Non-pigmented ciliary epithelial cell (primary cell): Measurements from ENCODE around the gene MTCH1.
A peak's percentile ranks its signal among the peaks of the same experiment; 100 is the strongest.
"Not testable (repeated sequence)": the region's sequence is repeated elsewhere in the genome, so short reads cannot be mapped to it uniquely, and the experiment has no call there.

Source experiments
- DNase-seq: peaks from one replicate; pipeline ENCODE4 v3.0.0-alpha.2; 2010; ENCODE audit warnings: low read depth

MTCH1 gene

DNA sequence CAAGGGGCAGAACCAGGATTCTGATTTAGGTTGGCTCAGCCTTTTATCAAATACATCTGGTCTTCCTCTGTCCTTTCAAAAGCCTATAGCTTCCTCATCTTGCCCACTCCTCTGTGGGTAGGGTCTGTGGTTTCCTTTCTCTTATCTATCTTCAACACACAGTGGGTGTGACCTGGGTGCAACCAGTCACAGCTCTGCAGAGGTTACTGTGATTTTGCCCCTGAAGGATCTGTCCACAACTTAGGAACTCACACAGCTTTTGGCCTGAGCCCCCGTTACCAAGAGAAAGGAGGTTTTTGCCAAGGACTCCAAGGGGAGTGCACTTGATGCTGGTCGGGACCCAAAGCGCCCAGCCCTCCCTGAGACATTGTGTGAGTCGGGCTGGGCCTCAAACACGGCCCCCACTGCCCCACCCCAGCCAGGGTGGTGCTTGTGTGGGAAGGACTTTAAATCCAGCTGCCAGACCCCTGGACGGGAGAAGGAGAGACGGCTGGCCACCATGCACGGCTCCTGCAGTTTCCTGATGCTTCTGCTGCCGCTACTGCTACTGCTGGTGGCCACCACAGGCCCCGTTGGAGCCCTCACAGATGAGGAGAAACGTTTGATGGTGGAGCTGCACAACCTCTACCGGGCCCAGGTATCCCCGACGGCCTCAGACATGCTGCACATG is 31.6 kb downstream of the MTCH1 start, which contains the start of gene PI16:
TSS of gene PI16 (plus strand) at position 477 of the 670 bp plus-strand sequence. CDS start at position 500, 23 bp downstream.
- no peak for DNase-seq

DNA sequence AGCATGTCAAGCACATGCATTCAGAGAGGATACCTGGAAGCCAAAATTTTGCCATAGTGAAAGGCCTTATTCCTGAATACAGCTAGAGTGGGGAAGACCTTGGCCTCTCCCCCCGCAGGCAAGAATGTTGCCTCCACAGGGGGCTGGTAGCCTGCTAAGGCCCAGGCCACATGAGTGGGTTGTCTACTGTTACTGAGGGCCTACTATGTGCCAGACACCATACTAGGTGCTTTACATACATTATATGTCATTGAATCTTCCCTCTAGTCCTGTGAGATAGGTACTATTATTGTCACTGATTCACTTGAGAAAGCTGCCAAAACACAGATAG is 32.1 kb downstream of the MTCH1 start:
- DNase-seq, result no peak

DNA sequence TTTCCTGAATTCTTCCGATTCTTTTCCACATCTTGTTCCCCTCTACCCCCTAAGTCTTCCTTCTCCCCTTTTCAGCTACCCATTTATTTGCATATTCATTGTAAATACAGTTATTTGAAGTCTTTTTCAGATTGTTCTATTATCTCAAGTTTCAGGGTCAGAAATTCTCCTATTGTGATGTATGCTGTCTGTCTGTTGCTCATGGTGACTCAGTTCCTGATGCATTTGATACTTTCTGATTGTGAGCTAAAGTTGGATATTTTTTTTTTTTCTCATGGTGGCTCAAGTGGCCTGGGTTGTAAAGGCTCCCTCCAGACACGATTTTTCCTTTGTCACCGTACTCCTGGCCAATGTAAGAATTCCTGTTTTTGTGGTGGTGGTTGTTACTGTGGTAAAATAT is 36.4 kb downstream of the MTCH1 start:
- peak; percentile 49 for DNase-seq

DNA sequence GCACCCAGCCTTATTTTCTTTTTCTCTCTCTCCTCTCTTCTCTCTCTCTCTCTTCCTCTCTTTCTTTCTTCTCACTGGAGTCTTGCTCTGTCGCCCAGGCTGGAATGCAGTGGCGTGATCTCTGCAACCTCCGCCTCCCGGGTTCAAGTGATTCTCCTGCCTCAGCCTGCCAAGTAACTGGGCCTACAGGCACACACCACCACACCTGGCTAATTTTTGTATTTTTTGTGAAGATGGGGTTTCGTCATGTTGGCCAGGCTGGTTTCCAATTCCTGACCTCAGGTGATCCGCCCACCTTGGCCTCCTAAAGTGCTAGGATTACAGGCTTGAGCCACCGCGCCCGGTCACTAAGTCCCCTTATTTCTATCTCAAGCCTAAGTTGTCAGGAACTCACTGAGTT is 36.9 kb downstream of the MTCH1 start:
- DNase-seq, result not testable (repeated sequence)

DNA sequence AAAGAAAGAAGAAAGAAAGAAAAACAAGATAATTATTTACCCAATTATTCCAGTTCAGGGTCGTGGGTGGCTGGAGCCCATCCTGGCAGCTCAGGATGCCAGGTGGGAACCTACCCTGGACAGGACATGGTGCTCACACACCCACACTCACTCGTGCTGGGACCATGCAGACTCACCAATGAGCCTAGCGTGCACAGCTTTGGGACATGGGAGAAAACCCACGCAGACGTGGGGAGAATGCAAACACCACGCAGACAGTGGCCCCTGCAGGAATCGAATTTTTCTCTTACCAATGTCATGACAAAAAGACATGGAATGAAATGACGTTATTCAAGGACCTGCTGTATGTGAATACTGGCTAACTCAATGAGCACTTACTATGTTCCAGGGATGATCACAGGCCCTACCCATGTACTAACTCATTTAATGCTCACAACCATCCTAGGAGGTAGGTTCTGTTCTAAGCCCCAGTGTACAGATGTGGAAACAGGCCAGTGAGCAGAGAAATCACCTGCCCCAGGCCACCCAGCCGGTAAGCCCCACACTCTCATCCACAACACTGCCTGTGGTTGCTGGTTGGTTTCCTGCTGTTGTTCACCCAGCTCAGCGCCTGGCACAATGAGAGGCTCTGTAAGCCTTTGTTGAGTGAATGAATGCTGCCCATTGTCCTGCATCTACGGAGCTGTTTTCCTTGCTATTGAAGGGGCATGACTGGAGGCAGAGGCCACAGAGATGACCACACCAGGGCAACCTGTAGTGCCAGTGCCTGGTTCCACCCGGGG is 38.2 kb downstream of the MTCH1 start:
- no peak for DNase-seq

DNA sequence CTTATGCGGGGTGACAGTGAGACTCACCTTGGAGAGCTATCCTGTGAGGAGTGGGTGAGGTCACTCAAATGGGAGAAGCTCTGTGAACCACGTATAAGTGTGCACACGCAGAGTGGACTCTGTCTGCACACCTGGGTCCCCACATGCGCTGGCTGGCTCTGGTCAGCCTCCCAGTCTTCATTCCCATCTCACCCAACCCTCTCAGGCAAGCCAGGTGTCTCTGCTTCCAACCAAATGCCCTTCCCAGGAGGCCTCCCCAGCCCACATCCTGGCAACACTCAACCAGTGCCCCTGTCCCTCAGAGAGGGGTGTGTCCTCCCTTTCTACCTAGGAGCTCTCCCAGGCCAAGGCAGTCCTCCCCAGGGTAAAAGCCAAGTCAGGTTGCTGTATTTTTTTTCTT is 39.5 kb downstream of the MTCH1 start:
- no peak for DNase-seq

DNA sequence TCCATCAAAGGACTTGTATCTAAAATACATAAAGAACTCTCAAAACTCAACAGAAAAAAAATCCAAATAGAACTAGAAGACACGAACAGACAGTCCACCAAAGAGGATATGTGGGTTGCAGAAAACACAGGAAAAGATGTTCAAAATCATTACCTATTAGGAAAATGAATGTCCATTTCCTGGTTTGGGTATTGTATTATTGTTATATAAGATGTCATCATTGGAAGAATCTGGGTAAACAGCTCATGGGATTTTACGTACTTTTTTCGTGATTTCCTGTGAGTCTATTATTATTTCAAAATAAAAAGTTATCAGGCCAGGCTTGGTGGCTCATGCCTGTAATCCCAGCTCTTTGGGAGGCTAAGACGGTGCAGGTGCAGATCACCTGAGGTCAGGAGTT is 40.7 kb downstream of the MTCH1 start:
- no peak for DNase-seq

DNA sequence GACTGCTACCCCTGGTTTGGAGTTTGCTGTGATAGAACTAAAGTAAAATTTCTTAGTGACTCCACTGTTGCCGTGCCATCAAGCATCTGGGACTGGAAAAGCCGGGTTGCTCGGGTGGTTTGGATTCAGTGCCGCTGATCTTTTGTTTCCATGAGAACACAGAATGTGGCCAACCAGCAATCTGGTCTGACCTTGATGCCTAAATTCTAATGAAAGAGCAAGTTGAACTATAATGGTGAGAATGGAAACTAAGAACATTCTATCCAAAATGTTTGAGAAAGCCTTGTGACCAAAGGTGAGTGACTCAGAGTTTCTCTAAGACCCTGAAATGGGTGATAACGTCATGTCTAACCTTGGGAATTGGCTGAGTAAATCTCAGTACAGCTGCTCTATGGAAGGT is 41.3 kb downstream of the MTCH1 start:
- no peak for DNase-seq

DNA sequence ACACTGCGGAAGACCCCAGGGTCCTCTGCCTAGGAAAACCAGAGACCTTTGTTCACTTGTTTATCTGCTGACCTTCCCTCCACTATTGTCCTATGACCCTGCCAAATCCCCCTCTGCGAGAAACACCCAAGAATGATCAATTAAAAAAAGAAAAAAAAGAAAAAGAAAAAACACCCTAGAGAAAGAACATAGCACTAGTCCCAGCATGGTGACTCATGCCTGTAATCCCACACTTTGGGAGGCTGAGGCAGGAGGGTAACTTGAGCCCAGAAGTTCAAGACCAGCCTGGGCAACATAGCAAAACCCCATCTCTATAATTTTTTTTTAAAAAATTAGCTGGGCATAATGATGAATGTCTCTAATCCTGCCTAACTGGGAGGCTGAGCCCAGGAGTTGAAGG is 43.7 kb downstream of the MTCH1 start:
- DNase-seq, result not testable (repeated sequence)

DNA sequence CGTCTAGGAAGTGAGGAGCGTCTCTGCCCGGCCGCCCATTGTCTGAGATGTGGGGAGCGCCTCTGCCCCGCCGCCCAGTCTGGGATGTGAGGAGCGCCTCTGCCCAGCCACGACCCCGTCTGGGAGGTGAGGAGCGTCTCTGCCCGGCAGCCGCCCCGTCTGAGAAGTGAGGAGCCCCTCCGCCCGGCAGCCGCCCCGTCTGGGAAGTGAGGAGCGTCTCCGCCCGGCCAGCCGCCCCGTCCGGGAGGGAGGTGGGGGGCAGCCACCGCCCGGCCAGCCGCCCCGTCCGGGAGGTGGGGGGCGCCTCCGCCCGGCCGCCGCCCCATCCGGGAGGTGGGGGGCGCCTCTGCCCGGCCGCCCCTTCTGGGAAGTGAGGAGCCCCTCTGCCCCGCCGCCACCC is 44.4 kb downstream of the MTCH1 start:
- not testable (repeated sequence) for DNase-seq

DNA sequence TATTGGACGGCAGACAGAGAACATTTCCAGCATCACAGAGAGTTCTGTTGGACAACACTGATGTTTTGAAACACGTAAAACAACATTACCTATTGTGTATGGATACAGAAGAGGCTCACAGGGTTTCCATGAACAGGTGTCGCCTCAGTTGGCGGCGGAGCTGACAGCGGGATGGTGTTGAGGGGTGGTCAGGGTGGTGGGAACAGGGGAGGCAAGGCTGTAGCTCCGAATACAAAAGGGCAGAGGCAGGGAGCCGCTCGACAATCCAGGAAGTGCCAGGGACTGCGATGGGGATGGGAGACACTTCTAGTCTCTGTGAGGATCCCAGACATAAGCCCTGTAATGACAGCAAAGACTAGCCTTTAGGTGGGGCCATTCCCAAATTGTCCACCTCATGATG is 46.0 kb downstream of the MTCH1 start:
- DNase-seq, result no peak

DNA sequence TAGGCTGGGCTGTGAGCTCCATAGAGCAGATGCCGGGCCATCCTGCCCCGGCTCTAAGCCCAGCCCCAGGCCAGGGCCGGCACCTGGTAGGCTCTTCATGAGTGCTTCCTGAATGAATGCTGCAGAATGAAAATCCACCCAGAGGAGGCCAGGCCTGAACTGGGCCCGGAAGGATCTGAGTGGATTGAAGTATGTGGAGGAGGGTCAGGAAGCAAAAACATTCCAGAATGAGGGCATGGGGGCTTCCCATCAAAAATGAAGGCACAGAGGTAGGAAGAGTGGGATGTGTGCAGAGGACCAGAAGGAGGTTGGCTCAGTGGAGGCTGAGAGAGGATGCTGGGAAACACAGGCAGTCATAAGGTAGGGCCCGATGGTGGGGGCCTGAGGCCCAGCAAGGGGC is 47.0 kb downstream of the MTCH1 start:
- not testable (repeated sequence) for DNase-seq

DNA sequence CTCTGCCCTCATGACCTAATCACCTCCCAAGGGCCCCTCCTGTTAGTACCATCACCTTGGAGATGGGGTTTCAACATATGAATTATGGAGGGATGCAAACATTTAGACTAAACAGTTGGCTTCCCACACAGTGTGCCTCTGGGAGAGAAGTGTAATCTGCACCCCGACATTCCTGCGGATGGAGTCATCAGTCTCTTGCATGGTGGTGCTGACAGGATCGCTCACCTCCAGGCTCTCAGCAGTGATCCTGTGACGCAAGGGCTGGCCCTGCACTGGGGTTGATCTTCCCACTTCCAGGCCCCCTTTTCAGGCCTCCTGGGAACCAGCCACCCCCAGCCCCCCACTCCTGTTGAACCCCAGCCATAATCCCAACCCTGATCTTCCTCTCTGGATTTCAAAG is 47.5 kb downstream of the MTCH1 start:
- DNase-seq, result peak; percentile 87

DNA sequence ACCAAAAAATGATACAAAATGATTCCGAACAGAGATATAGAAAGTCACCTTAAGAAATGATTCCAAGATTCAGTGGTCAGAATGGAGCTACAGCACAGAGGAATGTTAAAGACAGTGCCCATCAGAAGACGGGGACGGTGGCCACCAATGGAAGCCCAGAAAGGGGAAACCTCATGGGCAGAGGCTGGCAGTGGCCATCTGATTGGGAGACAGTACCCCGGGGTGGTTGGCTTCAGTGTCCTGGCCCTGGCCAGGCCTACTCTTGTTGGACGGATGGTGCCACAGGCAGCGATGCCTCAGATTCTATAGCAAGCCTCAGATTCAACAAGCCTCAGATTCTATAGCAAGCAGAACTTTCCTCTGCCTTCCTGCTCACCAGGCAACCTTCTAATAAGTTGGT is 48.1 kb downstream of the MTCH1 start:
- DNase-seq, result no peak

DNA sequence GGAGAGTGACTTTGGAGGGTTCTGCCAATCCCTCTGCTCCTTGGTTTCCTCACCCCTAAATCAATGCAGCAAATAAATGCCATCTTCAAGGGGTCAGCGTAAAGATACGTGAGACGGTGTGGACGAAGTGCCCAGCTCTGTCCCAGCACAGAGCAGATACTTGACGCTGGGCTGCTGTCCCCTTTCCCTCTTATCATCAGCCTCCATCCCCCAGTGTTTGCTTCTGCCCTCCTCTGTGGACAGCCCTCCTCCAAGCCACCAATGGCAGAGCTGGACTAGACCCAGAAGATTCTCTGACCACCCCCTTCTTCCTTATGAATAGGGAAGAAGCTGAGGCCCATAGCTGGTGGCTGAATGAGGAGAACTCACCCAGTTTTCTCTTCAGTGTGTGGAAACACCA is 49.2 kb downstream of the MTCH1 start:
- DNase-seq, result no peak

DNA sequence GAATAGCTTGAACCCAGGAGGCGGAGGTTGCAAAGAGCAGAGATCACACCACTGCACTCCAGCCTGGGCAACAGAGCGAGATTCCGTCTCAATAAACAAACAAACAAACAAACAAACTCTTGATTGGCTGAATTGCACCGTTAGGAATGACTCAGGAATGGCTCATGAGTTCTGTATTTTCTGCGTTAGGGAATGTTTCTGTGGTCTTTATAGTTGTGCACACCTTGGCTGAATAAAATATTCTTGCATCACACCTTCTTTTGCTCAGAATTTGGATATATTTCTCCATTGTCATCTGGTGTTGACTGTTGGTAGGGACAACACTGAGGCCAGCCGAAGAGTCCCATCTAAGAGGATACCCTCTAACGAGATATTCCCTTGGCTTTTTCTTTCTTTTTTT is 51.1 kb downstream of the MTCH1 start:
- DNase-seq, result no peak

DNA sequence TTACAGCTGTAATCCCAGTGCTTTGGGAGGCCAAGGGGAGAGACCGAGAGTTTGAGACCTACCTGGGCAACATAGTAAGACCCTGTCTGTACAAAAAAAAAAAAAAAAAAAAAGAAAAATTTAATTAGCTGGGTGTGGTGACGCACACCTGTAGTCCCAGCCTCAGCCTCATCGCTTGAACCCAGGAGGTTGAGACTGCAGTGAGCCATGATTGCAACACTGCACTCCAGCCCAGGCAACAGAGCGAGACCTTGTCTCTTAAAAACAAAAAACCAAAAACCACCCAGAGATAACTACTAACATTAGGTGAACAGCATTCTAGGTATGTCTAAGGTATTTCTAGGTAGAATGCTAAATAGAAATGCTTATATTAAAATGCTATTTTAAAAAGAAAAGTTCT is 52.5 kb downstream of the MTCH1 start:
- no peak for DNase-seq

DNA sequence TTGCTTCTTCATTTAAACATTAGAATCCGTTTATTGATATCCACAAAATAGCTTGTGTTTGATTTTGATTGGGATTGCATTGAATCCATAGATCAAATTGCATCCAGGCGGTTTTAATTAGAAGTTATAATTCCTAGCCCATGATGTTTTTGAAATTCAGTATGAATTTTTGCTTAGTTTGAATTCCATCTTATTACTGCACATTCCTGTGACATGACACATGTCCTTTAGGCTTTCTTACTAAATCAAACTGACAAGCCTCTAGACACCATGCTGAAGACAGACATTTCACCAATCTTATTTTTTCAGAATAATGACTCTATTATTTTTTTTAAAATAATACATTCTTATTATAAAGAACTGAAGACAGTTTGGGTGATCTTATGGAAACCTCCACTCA is 52.9 kb downstream of the MTCH1 start:
- peak; percentile 30 for DNase-seq

DNA sequence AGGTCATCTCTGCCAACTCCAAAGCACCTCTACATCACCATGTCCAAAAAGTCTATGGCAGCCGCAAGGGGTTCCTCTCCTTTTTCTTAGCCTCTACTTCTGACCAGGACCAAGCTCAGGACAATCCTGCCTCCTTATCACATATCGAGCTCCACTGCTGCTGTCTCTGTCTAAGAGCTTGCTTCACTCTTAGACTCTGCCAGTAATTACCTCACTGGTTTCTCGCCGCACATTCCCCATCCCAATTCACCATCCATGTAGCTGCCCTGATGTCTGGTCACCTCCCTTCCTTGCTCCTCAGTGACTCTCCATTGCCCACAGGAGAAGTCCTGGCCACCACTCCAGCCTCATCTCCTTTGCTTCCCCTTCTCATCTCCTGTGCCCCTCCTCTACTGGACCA is 55.5 kb downstream of the MTCH1 start:
- DNase-seq, result no peak

DNA sequence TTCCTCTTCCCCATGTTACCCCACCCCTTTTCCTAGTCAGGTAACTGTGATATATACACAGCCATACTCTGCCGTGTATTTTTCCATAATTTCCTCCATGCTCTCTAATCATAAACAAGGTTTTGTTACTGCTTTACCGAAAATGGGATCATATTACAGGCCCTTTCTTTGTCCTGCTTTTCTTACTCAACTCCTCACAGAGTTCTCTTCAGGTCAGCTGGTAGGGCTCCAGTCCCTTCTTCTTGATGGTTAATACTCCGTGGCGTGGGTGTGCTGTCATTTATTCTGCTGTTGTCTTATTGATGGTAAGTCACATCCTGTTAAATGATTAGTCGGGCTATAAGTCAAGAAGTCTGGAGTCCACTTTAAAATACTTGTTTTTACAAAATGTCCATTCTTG is 56.4 kb downstream of the MTCH1 start:
- no peak for DNase-seq

DNA sequence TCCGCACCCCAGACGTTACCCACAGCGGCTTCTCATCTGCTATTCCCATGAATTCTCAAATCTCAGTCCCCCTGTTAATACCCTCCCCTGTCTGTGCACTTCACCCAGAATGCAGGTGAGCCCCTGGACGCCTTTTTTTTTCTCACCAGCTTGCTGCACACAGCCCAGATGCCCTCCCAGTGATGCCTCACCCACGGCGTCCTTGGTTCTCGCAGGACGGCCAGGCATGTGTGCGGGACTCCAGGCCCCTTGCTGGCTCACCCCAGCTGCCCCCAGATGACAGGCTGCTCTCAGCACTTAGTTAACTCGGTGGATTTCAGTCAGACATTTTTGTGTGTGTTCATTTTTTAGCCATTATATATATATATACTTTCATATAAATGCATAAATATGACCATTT is 56.8 kb downstream of the MTCH1 start:
- no peak for DNase-seq

DNA sequence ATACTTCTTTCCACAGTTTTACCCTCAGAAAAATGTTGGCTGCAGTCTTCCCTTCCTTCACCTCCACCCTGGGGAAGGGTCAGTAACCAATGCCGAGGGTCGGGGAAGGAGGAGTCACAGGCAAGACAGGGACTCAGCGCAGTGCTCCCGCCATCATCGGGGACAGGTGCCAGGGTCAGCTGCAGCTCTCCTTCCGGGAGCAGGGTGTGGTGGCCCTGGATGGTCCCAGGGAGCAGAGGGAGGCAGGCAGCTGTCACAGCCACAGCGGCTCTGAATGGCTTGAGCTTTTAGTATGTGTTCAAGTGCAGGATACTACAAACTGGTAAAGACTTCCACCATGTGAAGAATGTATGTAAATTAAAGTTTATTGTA is 57.5 kb downstream of the MTCH1 start:
- no peak for DNase-seq

DNA sequence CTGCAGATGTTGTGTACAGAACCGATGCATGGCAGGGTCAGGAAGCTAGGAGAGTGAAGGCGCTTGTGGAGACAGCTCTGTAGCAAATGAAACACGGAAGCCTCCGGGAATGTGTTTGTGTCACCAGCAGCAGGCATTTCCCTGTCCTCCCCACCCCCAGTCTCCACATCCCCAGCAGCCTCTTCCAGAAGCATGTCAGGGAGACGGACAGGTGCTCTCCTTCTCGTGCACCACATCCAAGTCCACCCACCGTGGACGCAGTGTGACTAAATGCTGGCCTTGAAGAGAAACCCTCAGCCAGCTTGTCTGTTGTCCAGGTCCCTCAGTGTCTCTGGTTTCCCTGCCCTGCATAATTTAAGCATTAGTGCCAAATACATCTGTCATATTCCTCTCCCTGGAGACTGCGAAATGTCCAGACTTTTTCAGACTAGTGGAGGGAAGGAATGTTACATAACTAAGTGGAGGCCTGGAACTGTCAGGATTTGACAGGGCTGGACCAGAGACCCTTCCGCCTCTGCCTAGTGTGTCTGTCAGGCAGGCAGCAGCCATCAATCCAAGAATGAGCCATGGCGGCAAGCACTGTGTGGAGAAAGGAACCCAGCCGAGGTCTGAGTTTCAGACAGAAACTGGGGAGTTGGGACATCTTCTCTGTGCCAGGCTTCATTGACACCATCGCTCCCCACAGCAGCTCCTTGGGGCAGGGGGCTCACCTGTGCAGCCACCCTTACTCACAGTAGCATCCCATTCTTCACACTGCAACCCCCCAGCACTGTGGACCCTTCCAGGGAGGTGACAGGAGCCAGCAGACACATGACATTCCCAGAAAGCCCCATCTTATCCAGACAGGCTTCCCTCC is 58.1 kb downstream of the MTCH1 start:
- DNase-seq, result no peak
